ENCODE results near the gene CDC42. TPM values are rescaled to one million over a fixed set of nuclear protein-coding genes. Genes with fewer than 3 reads are reported as not detected.

Gene CDC42
- total and polyA plus RNA-seq, 2 of the 4 experiments (the other 2 are of a cell fraction), result 162 to 609 TPM

GRCh38 chr1:22071511-22071910 lies 19.0 kb downstream of the CDC42 start:
- BruUV-seq (replicated peaks), result no TSS peak
- no peak overlapping the region for H2AFZ ChIP-seq (replicated peaks; ENCODE audit: low read length, poor library complexity)
- intact Hi-C loops (cut with micrococcal nuclease) (no loop called here), dilution Hi-C loops (cut with HindIII; ENCODE audit: low sequenced_read_pairs, unreplicated experiment) (no loop called here), in situ Hi-C loops (cut with MboI; ENCODE audit: low sequenced_read_pairs) (no loop called here)
- no peak overlapping the region for H3K56ac ChIP-seq (ENCODE audit: extremely low read depth, insufficient read depth, low read length)
- ChIA-PET CTCF (interaction anchor here (0.6 kb wide), 1 partner anchor 39 kb away, joined by 5 read pairs; no protein-coding TSS in a partner anchor), POLR2A (ENCODE audit: unreplicated experiment) (no interaction called here)
- H2BK15ac ChIP-seq (ENCODE audit: low read depth, low read length), result no peak overlapping the region
- H3K9ac ChIP-seq (ENCODE audit: low read depth, low read length), result no peak overlapping the region
- DNase-seq (no peak), ATAC-seq (ENCODE audit: low read depth) (no peak)
- H3K14ac ChIP-seq (replicated peaks; ENCODE audit: low read depth, low read length), result no peak overlapping the region
- H3K9me3 ChIP-seq (ENCODE audit: control insufficient read depth, insufficient read depth, low read length), result no peaks in the 10 kb centered on the region
- H2BK5ac ChIP-seq (ENCODE audit: low read depth, low read length, poor library complexity, severe bottlenecking), result no peak overlapping the region
- peaks cover 100% of the 10 kb centered on the region for H4K20me1 ChIP-seq (ENCODE audit: insufficient read depth, low read length)
- no peaks in the 10 kb centered on the region for H3K27me3 ChIP-seq (ENCODE audit: control insufficient read depth, insufficient read depth, low read length)
- peaks cover 13% of the 10 kb centered on the region for H3K4me1 ChIP-seq (ENCODE audit: control insufficient read depth, insufficient read depth, low read length)
- WGBS, 2 experiments (ENCODE audit: extremely low coverage in 2 of 2, insufficient read length in 1 of 2), result no CpG with 5 or more reads among the region's 2 CpGs
- H3K18ac ChIP-seq (ENCODE audit: low read depth, low read length), result no peak overlapping the region
- no peak for TF ChIP-seq RAD21 (IDR thresholded peaks at IDR 0.05; ENCODE audit: low read length)
- TF ChIP-seq USF2 (IDR thresholded peaks at IDR 0.05; ENCODE audit: low read depth, low read length), result no peak
- TF ChIP-seq FOS (IDR thresholded peaks at IDR 0.05; ENCODE audit: low read depth, low read length), result no peak
- TF ChIP-seq CEBPB (IDR thresholded peaks at IDR 0.05; ENCODE audit: low read depth, low read length), result no peak
- no peak for TF ChIP-seq RFX5 (IDR thresholded peaks at IDR 0.05; ENCODE audit: low read depth, low read length)
- H3K4me2 ChIP-seq (ENCODE audit: low read depth, low read length), result no peak overlapping the region
- no peak overlapping the region for H3K4me3 ChIP-seq (ENCODE audit: insufficient read depth, low read depth, low read length)
- no peak overlapping the region for H2BK120ac ChIP-seq (ENCODE audit: low read depth, low read length)
- H3K79me1 ChIP-seq (ENCODE audit: low read depth in 1 of 2, low read length in 2 of 2), result peaks cover 0 to 41% of the 10 kb centered on the region in 2 experiments; a peak in 2 of 4 replicates
- no peak overlapping the region for H3K27ac ChIP-seq (ENCODE audit: insufficient read depth, low read length)
- no peak overlapping the region for H2AK9ac ChIP-seq (replicated peaks; ENCODE audit: low read depth, low read length, poor library complexity)
- no peak overlapping the region for H2BK20ac ChIP-seq (ENCODE audit: low read depth, low read length)
- peaks cover 13% of the 10 kb centered on the region for H3K36me3 ChIP-seq (ENCODE audit: control insufficient read depth, insufficient read depth, low read length)
- H3K9me1 ChIP-seq (ENCODE audit: insufficient read depth, low read length), result peaks cover 22% of the 10 kb centered on the region
- H3K23ac ChIP-seq (ENCODE audit: low read depth, low read length), result no peak overlapping the region
- no peak overlapping the region for H4K8ac ChIP-seq (ENCODE audit: low read depth in 2 of 2, low read length in 2 of 2)
- no peak overlapping the region for H4K5ac ChIP-seq (ENCODE audit: low read depth, low read length)
- H4K91ac ChIP-seq (ENCODE audit: insufficient read depth, low read depth, low read length), result no peak overlapping the region
- no peak overlapping the region for H2AK5ac ChIP-seq (ENCODE audit: low read depth, low read length)
- no peak overlapping the region for H3K4ac ChIP-seq (ENCODE audit: low read depth, low read length)

Data from IMR-90 (cell line).